Panc1 (cell line): Measurements from ENCODE around the gene CHCHD6.

Experiments used
- CTCF ChIP-seq: fragments of 450-650 bp; IDR thresholded peaks from 2 replicates; pipeline ENCODE4 v1.5.1; 2017; ENCODE audit warnings: mild to moderate bottlenecking
- POLR2AphosphoS5 ChIP-seq: IDR thresholded peaks from 2 replicates; pipeline ENCODE4 v1.6.1; 2012; ENCODE audit warnings: mild to moderate bottlenecking, low read depth, low read length, moderate library complexity
- SIN3A ChIP-seq: IDR thresholded peaks from 2 replicates; pipeline ENCODE4 v1.6.1; 2012; ENCODE audit warnings: low read depth, mild to moderate bottlenecking, low read length, moderate library complexity, borderline replicate concordance; ENCODE audit not compliant: insufficient read depth
- TCF7L2 ChIP-seq: IDR thresholded peaks from 2 replicates; pipeline ENCODE4 v1.6.1; 2011; ENCODE audit warnings: mild to moderate bottlenecking, low read depth, low read length, inconsistent platforms
- TF ChIP-seq, protein P1 (sequence below), 2 experiments: IDR thresholded peaks; 2 replicates each; pipeline ENCODE4 v1.6.1; 2011 to 2012; ENCODE audit warnings: low read depth in 2 of 2, control low read depth in 1 of 2, low read length in 1 of 2, mild to moderate bottlenecking in 1 of 2, moderate library complexity in 1 of 2; ENCODE audit not compliant: insufficient read depth in 1 of 2

DNA sequence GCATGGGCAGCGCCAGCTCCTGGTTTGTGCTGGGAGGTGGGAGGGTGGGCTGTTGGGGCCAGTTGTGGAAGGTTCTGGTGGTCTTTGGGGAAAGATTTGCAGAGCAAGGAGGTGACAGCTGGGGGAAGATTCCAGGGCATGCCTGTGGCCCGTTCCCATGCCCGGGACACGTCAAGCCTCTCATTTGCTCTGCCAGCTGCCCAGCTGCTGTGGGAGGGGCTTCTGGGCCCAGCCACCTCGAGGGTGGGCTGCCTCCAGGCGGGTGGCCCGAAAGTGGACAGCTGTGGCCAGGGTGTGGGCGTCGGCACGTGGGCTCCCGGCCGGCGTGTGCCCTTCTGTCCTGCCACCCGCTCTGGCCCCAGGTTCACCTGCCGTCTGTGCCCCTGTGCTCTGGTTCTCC, 296.1 kb downstream of the CHCHD6 start:
- TF ChIP-seq CTCF (no peak), POLR2AphosphoS5 (no peak), SIN3A (no peak), TCF7L2 (no peak)
- TF ChIP-seq, protein P1, sequence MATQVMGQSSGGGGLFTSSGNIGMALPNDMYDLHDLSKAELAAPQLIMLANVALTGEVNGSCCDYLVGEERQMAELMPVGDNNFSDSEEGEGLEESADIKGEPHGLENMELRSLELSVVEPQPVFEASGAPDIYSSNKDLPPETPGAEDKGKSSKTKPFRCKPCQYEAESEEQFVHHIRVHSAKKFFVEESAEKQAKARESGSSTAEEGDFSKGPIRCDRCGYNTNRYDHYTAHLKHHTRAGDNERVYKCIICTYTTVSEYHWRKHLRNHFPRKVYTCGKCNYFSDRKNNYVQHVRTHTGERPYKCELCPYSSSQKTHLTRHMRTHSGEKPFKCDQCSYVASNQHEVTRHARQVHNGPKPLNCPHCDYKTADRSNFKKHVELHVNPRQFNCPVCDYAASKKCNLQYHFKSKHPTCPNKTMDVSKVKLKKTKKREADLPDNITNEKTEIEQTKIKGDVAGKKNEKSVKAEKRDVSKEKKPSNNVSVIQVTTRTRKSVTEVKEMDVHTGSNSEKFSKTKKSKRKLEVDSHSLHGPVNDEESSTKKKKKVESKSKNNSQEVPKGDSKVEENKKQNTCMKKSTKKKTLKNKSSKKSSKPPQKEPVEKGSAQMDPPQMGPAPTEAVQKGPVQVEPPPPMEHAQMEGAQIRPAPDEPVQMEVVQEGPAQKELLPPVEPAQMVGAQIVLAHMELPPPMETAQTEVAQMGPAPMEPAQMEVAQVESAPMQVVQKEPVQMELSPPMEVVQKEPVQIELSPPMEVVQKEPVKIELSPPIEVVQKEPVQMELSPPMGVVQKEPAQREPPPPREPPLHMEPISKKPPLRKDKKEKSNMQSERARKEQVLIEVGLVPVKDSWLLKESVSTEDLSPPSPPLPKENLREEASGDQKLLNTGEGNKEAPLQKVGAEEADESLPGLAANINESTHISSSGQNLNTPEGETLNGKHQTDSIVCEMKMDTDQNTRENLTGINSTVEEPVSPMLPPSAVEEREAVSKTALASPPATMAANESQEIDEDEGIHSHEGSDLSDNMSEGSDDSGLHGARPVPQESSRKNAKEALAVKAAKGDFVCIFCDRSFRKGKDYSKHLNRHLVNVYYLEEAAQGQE (IDR thresholded peaks at IDR 0.05; ENCODE audit: insufficient read depth in 1 of 2, low read depth in 2 of 2, low read length in 1 of 2): no peak
